ACC112 (cell line): ENCODE measurements around the gene RPGRIP1.
A peak's percentile ranks its signal among the peaks of the same experiment; 100 is the strongest.

ENCODE experiments used
- H2AFZ ChIP-seq: fragments of 200-600 bp; sonication (generic); one replicate; pipeline ENCODE4 v1.6.0; 2017; ENCODE audit warnings: antibody characterized with exemption, low read length; ENCODE audit not compliant: unreplicated experiment
- H3K27ac ChIP-seq: fragments of 200-600 bp; sonication (generic); 2 replicates; pipeline ENCODE4 v1.5.1; 2014; ENCODE audit warnings: low read depth, mild to moderate bottlenecking, antibody characterized with exemption, low read length, moderate library complexity
- H3K27me3 ChIP-seq: fragments of 200-600 bp; sonication (generic); 2 replicates; pipeline ENCODE4 v1.6.1; 2014; ENCODE audit warnings: mild to moderate bottlenecking, antibody characterized with exemption, low read length, moderate library complexity, mixed read lengths; ENCODE audit not compliant: insufficient read depth
- H3K36me3 ChIP-seq: fragments of 200-600 bp; sonication (generic); 2 replicates; pipeline ENCODE4 v1.6.1; 2016; ENCODE audit warnings: mild to moderate bottlenecking, antibody characterized with exemption, low read length, moderate library complexity, mixed read lengths; ENCODE audit not compliant: insufficient read depth
- H3K4me1 ChIP-seq: fragments of 200-600 bp; sonication (generic); one replicate; pipeline ENCODE4 v1.6.1; 2016; ENCODE audit warnings: low read length, mixed read lengths; ENCODE audit not compliant: insufficient read depth, unreplicated experiment, control insufficient read depth
- H3K4me3 ChIP-seq: fragments of 200-600 bp; sonication (generic); 2 replicates; pipeline ENCODE4 v1.5.1; 2014; ENCODE audit warnings: mild to moderate bottlenecking, low read depth, low read length
- H3K79me2 ChIP-seq: fragments of 200-600 bp; sonication (generic); one replicate; pipeline ENCODE4 v1.6.0; 2016; ENCODE audit warnings: low read length; ENCODE audit not compliant: control insufficient read depth, unreplicated experiment, insufficient read depth

Gene RPGRIP1

DNA sequence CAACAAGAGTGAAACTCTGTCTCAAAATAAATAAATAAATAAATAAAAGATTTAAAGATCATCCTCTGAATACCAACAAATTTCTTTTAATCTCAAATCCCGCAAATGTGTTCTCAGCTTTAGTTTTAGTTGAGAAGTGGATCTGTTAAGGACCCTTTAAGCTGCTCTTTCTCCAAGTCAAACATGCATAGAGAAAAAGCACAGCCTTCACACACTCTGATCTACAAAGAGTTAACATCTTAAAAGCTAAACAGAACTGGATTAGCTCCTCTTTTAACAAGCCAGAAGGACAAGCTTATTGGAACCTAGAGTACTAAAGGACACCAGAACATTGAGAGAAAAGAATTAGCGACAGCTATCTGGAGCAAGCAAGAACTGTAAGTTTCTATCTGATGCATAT, at the start of gene RPGRIP1:
Gene RPGRIP1 (plus strand): TSS at position 301 of the 400 bp plus-strand sequence. CDS start 7,894 bp downstream, outside the sequence.
- Histone ChIP-seq H2AFZ (no peak within 1 kb of the TSS), H3K36me3 (no peaks in the 10 kb centered on the region), H3K27ac (no peak within 1 kb of the TSS), H3K4me1 (no peaks in the 10 kb centered on the region), H3K4me3 (no peak within 1 kb of the TSS), H3K27me3 (no peaks in the 10 kb centered on the region), H3K79me2 (no peaks in the 10 kb centered on the region)

DNA sequence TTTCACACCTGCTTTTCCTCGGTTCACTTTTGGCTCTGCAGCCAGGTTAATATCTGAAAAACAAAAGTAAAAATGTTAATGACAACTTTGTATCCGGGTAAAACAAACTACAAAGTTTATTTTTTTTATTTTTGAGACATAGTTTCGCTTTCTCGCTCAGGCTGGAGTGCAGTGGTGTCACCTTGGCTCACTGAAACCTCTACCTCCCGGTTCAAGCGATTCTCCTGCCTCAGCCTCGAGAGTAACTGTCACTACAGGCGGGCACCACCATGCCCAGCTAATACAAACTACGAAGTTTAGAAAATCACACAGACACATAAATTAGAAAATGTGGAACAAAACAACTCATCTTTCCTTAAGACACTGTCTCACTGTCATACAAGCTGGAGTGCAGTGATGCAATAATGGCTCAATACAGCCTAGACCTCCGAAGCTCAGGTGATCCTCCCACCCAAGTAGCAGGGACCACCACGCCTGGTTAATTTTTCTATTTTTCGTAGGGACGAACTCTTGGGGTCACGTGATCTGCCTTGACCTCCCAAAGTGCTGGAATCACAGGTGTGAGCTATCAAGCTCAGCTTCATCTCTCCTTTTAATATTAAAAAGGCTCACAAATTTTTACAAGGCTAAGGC, 48.7 kb upstream of the RPGRIP1 start:
- no peak overlapping the region for H2AFZ ChIP-seq
- H3K4me1 ChIP-seq = peaks cover 14% of the 10 kb centered on the region
- no peaks in the 10 kb centered on the region for H3K27me3 ChIP-seq
- H3K4me3 ChIP-seq = no peak overlapping the region
- H3K27ac ChIP-seq = no peak overlapping the region
- peaks cover 66% of the 10 kb centered on the region for H3K36me3 ChIP-seq
- H3K79me2 ChIP-seq = peaks cover 98% of the 10 kb centered on the region

DNA sequence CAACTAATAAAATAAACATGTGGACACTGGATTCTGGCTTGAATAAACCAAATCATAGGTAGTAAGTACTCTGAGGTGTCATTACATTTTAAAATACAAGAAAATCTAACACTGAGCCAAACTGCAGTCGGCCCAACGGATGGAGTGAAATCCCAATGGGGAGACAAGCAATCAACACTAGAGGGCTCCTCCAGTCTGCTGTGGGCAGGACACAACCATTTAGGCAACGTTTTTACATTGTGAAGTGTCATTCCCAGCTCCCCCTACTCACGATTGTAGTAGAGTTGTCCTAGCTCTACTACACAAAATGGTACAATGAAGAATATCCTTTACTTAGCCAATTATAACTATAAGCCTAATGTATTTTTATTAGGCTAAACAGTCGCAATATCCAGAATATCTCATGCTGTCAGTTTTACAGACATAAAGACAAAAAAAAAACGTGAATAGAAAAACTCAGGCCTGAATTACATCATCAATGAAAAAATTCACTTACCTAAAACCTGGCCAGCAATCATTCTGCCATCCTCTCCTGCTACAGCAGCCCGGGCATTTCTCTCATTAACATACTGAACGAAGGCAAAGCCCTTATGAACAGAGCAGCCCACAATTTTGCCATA, 46.3 kb upstream of the RPGRIP1 start:
- H3K4me3 ChIP-seq = no peak overlapping the region
- H3K27ac ChIP-seq = peak overlapping the region; percentile 3; the same call in 1 of the 2 replicates
- peaks cover 99% of the 10 kb centered on the region for H3K79me2 ChIP-seq
- H3K27me3 ChIP-seq = no peaks in the 10 kb centered on the region
- H3K36me3 ChIP-seq = peaks cover 64% of the 10 kb centered on the region
- H3K4me1 ChIP-seq = peaks cover 35% of the 10 kb centered on the region
- no peak overlapping the region for H2AFZ ChIP-seq

DNA sequence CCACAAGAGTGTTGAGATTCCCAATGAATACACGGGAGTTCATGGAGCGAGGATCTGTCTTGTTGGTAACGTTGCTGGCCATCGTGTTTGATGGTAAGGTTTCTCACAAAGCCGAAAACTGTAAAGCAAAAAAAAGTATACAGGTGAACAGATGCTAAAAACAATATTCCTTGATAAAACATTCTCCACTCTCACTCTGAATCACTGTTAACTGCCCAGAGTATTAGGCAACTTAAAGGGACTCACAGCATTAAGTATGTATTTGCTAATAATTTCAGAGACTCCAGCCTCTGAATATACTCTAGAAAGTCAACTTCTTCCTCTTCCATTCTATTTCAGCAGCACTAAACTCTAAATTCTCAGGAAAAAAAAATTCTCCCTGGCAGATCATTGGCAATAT, 45.8 kb upstream of the RPGRIP1 start:
- no peak overlapping the region for H3K27ac ChIP-seq
- peaks cover 100% of the 10 kb centered on the region for H3K79me2 ChIP-seq
- no peaks in the 10 kb centered on the region for H3K27me3 ChIP-seq
- peaks cover 64% of the 10 kb centered on the region for H3K36me3 ChIP-seq
- peaks cover 38% of the 10 kb centered on the region for H3K4me1 ChIP-seq
- H2AFZ ChIP-seq = no peak overlapping the region
- H3K4me3 ChIP-seq = no peak overlapping the region

DNA sequence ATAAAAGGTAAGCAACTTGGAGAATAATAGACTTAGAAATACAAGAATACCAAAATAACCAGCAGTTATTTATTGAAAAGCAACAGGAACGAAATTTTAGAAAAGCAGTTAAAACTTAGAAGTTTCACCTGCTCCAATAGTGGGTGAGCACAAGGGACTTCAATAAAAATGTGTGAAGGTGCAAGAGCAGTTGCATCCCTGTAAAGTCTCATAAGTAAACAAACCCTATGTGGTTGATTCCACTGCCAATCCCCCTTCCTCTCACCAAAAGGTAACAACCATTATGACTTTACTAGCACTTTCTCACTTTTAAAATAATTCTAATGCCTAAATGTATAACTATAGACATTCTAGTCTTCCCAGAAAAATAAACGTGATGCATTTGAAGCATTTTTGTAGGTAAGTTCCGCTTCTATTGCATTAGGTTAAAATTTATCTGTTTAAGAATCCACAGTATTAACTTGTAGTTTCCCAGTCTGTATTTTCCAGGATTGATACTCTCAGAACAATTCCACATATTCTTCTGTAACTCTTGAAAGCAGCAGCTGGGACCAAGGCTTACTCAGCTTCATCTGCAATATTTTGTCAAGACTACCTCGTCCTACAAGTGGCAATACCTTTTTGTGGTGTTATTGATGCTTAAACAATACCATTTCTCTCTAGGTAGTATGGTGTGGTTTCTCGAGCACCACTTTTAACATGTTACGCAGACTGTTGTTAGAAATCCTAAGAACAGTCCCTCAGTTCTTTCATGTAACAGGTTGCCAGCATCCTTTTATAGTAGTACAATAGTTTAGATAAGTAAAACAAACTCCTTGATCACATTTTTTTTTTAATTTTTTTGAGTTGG, 42.7 kb upstream of the RPGRIP1 start:
- no peak overlapping the region for H3K4me3 ChIP-seq
- H3K27me3 ChIP-seq = no peaks in the 10 kb centered on the region
- peaks cover 40% of the 10 kb centered on the region for H3K36me3 ChIP-seq
- no peak overlapping the region for H2AFZ ChIP-seq
- H3K4me1 ChIP-seq = peaks cover 38% of the 10 kb centered on the region
- H3K27ac ChIP-seq = no peak overlapping the region
- H3K79me2 ChIP-seq = peaks cover 100% of the 10 kb centered on the region

DNA sequence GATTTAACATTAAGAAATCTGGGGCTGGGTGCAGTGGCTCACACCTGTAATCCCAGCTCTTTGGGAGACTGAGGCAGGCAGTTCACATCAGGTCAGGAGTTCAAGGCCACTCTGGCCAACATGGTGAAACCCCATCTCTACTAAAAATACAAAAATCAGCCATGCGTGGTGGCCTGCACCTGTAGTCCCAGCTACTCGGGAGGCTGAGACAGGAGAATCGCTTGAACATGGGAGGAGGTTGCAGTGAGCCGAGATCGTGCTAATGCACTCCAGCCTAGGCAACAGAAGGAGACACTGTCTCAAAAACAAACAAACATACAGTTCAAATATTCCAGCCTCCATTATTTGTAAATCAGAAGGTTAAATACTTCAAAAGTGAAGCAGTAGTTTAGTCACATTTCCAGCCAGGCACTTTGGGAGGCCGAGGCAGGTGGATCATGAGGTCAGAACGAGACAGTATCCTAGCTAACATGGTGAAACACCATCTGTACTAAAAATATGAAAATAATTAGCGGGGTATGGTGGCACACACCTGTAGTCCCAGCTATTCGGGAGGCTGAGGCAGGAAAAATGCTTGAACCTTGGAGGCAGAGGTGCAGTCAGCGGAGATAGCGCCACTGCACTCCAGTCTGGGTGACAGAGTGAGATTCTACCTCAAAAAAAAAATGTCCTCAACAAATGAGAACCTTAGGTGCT, 40.9 kb upstream of the RPGRIP1 start:
- Histone ChIP-seq H3K4me3 (no peak overlapping the region), H3K4me1 (peaks cover 38% of the 10 kb centered on the region), H3K27me3 (no peaks in the 10 kb centered on the region), H2AFZ (no peak overlapping the region), H3K36me3 (peaks cover 32% of the 10 kb centered on the region), H3K79me2 (peaks cover 100% of the 10 kb centered on the region), H3K27ac (no peak overlapping the region)

DNA sequence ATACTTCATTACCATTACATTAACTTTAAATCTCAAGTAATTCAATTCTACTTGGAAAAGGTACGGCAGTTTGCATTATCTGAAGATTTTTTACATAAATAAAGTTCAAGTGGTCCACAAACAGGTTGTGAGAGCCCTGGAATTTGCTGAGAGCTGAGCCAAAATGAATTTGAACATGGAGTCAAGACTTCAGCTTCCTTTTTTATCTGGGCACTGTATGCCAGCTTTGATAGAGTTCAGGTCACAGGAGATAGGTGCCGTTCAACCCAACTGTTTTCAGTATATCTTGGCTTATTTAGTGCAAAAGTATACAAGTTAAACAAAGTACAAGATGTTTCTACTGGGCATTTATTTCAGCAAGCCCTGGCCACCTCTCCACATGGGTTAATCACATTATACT, 39.5 kb upstream of the RPGRIP1 start:
- Histone ChIP-seq H3K4me3 (no peak overlapping the region), H2AFZ (no peak overlapping the region), H3K36me3 (peaks cover 29% of the 10 kb centered on the region), H3K79me2 (peaks cover 97% of the 10 kb centered on the region), H3K27ac (no peak overlapping the region), H3K4me1 (peaks cover 32% of the 10 kb centered on the region), H3K27me3 (no peaks in the 10 kb centered on the region)

DNA sequence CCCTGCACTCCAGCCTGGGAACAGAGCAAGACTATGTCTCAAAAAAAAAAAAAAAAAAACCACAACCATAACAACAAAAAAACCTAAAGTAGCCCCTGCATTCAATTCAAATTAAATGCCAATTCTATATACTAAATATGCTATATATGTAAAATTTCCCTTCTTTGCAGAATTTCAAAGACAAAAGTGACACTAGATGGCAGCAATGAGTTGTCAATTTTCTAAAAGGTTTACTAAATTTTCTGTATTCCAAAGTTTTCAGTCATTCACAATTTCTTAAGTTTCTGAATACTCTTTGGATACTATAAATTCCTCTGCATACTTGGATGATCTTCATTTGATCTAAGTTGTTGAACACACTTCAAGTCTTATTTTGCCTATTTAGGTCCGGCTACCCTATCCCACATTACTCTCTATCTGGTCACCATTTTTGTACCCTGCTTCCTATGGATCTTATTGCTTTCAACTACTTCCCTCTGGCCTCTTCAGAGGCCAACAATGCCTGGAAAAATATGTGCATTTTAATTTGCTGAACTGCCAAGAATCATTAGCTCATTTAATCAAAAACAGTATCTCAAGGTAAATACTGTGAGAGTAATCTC, 38.6 kb upstream of the RPGRIP1 start:
- H3K4me1 ChIP-seq = peaks cover 31% of the 10 kb centered on the region
- H3K4me3 ChIP-seq = no peak overlapping the region
- H3K27me3 ChIP-seq = no peaks in the 10 kb centered on the region
- no peak overlapping the region for H2AFZ ChIP-seq
- 0 out of 2 replicates have a peak overlapping the region, but pooled peaks have one; percentile 14 for H3K27ac ChIP-seq
- H3K36me3 ChIP-seq = peaks cover 27% of the 10 kb centered on the region
- peaks cover 96% of the 10 kb centered on the region for H3K79me2 ChIP-seq

DNA sequence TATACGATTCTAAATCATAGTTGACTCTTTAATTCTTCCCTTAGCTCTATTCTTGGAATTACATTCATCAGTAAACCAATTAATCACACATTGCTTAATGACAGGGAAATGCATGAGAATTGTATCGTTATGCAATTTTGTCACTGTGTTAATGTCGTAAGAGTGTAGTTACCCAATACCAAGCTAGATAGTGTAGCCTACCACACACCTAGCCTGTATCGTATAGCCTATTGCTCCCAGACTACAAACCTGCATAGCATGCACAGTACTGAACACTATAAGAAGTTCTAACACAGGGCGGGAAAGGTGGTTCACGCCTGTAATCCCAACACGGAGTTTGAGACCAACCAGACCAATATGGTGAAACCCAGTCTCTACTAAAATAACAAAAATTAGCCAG, 35.3 kb upstream of the RPGRIP1 start:
- Histone ChIP-seq H3K4me3 (no peak overlapping the region), H3K27me3 (no peaks in the 10 kb centered on the region), H3K27ac (no peak overlapping the region), H3K79me2 (peaks cover 96% of the 10 kb centered on the region), H2AFZ (no peak overlapping the region), H3K36me3 (peaks cover 38% of the 10 kb centered on the region), H3K4me1 (peaks cover 29% of the 10 kb centered on the region)

DNA sequence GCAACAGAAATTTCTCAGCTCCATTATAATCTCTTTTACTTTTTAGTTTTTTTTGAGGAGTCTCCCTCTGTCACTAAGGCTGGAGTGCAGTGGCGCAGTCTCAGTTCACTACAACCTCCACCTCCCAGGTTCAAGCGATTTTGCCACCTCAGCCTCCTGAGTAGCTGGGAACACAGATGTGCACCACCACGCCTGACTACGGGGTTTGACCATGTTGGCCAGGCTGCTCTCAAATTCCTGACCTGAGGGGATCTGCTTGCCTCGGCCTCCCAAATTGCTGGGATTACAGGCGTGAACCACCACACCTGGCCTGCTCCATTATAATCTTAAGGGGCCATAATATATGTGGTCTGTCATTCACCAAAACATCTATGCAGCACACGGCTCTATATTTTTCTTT, 34.1 kb upstream of the RPGRIP1 start:
- Histone ChIP-seq H3K4me3 (no peak overlapping the region), H3K79me2 (peaks cover 96% of the 10 kb centered on the region), H3K27me3 (no peaks in the 10 kb centered on the region), H3K36me3 (peaks cover 47% of the 10 kb centered on the region), H2AFZ (no peak overlapping the region), H3K4me1 (peaks cover 29% of the 10 kb centered on the region), H3K27ac (no peak overlapping the region)
